ENCODE measurements around the gene SLC37A4.

- TF ChIP-seq, protein P1, sequence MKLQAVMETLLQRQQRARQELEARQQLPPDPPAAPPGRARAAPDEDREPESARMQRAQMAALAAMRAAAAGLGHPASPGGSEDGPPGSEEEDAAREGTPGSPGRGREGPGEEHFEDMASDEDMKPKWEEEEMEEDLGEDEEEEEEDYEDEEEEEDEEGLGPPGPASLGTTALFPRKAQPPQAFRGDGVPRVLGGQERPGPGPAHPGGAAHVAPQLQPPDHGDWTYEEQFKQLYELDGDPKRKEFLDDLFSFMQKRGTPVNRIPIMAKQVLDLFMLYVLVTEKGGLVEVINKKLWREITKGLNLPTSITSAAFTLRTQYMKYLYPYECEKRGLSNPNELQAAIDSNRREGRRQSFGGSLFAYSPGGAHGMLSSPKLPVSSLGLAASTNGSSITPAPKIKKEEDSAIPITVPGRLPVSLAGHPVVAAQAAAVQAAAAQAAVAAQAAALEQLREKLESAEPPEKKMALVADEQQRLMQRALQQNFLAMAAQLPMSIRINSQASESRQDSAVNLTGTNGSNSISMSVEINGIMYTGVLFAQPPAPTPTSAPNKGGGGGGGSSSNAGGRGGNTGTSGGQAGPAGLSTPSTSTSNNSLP (IDR thresholded peaks at IDR 0.05; ENCODE audit: low read depth, low read length), result no peak
- no peak for TF ChIP-seq SMARCC2 (IDR thresholded peaks at IDR 0.05)
- no peak for TF ChIP-seq SNAPC4 (CRISPR knock-in tag; IDR thresholded peaks at IDR 0.05)
- TF ChIP-seq POLR2A (IDR thresholded peaks at IDR 0.05; ENCODE audit: insufficient read depth in 1 of 2, low read depth in 2 of 2, low read length in 2 of 2), result no peak
- TF ChIP-seq, protein P2, sequence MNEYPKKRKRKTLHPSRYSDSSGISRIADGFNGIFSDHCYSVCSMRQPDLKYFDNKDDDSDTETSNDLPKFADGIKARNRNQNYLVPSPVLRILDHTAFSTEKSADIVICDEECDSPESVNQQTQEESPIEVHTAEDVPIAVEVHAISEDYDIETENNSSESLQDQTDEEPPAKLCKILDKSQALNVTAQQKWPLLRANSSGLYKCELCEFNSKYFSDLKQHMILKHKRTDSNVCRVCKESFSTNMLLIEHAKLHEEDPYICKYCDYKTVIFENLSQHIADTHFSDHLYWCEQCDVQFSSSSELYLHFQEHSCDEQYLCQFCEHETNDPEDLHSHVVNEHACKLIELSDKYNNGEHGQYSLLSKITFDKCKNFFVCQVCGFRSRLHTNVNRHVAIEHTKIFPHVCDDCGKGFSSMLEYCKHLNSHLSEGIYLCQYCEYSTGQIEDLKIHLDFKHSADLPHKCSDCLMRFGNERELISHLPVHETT (CRISPR knock-in tag; conservative IDR thresholded peaks at IDR 0.05), result no peak
Measured at GRCh38 chr11:119030029-119030328, 698 bp downstream of the SLC37A4 start.

All from HepG2 (cell line).